ENCODE measurements around the gene RBM20. TPM values are rescaled to one million over a fixed set of nuclear protein-coding genes. Genes with fewer than 3 reads are reported as not detected.

Gene RBM20
- total and polyA plus RNA-seq, 2 experiments from 2014 or later, result 3.7 to 4.0 TPM

DNA sequence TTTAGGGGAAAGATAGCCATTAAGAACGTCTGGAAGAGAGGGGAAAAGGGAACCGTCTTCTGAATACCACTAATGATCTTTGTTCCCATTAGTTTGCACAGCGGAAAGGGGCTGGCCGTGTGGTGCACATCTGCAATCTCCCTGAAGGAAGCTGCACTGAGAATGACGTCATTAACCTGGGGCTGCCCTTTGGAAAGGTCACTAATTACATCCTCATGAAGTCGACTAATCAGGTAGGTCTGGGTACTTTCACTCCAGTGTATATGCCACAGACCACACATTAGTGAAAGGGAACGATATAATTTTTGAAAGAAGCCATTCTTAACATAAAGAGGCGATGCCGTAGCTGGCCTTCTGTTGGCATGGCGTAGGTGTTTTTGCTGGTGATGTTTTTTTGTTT lies 153.3 kb downstream of the RBM20 start:
- TF ChIP-seq EZH2phosphoT487 (IDR thresholded peaks at IDR 0.05; ENCODE audit: low read depth, severe bottlenecking, unreplicated experiment) (no peak), EZH2 (IDR thresholded peaks at IDR 0.05; ENCODE audit: borderline replicate concordance) (no peak)
- TF ChIP-seq, protein P1, sequence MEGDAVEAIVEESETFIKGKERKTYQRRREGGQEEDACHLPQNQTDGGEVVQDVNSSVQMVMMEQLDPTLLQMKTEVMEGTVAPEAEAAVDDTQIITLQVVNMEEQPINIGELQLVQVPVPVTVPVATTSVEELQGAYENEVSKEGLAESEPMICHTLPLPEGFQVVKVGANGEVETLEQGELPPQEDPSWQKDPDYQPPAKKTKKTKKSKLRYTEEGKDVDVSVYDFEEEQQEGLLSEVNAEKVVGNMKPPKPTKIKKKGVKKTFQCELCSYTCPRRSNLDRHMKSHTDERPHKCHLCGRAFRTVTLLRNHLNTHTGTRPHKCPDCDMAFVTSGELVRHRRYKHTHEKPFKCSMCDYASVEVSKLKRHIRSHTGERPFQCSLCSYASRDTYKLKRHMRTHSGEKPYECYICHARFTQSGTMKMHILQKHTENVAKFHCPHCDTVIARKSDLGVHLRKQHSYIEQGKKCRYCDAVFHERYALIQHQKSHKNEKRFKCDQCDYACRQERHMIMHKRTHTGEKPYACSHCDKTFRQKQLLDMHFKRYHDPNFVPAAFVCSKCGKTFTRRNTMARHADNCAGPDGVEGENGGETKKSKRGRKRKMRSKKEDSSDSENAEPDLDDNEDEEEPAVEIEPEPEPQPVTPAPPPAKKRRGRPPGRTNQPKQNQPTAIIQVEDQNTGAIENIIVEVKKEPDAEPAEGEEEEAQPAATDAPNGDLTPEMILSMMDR (IDR thresholded peaks at IDR 0.05; ENCODE audit: poor library complexity), result no peak
- Histone ChIP-seq H3K4me3 (no peak overlapping the region), H3K4me1 (ENCODE audit: insufficient read depth) (peaks cover 31% of the 10 kb centered on the region), H2AFZ (no peak overlapping the region), H3K9me2 (replicated peaks; ENCODE audit: insufficient read depth) (no peaks in the 10 kb centered on the region), H3K4me2 (no peak overlapping the region), H3K36me3 (replicated peaks; ENCODE audit: insufficient read depth, low read depth) (no peaks in the 10 kb centered on the region), H3K79me2 (no peaks in the 10 kb centered on the region), H3K9me3 (ENCODE audit: low read depth) (no peaks in the 10 kb centered on the region), H4K20me1 (ENCODE audit: insufficient read depth, poor library complexity, severe bottlenecking) (no peaks in the 10 kb centered on the region), H3K27me3 (no peaks in the 10 kb centered on the region), H3K27ac (no peak overlapping the region)
- 62% methylated on average over 10 of the region's 10 CpGs for WGBS (ENCODE audit: low lambda C conversion rate, missing lambda C conversion rate)
- no peak for DNase-seq (ENCODE audit: low spot score)

DNA sequence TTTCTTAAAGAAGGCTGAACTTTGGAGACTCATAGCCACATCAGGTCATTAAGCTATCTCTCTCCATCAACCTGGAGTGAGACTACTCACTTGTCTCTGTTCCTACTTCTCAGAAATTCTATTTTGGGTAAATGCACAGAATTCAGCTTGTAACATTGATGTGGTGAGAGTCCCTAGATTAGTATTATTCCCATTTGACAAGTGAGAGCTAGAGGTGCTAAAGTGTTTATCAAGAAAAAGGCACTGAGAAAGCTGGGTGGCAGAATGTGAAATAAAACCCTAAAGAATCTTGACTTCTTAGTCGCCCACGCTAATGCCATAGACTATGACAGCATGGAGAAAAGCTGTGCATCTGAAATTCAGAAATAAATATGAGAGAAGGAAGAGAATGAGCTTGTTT lies 154.2 kb downstream of the RBM20 start:
- H3K9me2 ChIP-seq (replicated peaks; ENCODE audit: insufficient read depth), result no peaks in the 10 kb centered on the region
- no peaks in the 10 kb centered on the region for H3K36me3 ChIP-seq (replicated peaks; ENCODE audit: insufficient read depth, low read depth)
- TF ChIP-seq, protein P1 (IDR thresholded peaks at IDR 0.05; ENCODE audit: poor library complexity), result no peak
- TF ChIP-seq EZH2 (IDR thresholded peaks at IDR 0.05; ENCODE audit: borderline replicate concordance), result no peak
- TF ChIP-seq EZH2phosphoT487 (IDR thresholded peaks at IDR 0.05; ENCODE audit: low read depth, severe bottlenecking, unreplicated experiment), result no peak
- WGBS (ENCODE audit: low lambda C conversion rate, missing lambda C conversion rate), result 98% methylated on average over 2 of the region's 2 CpGs
- H3K4me1 ChIP-seq (ENCODE audit: insufficient read depth), result peaks cover 29% of the 10 kb centered on the region
- H3K4me2 ChIP-seq, result no peak overlapping the region
- no peak overlapping the region for H3K27ac ChIP-seq
- H2AFZ ChIP-seq, result no peak overlapping the region
- no peaks in the 10 kb centered on the region for H4K20me1 ChIP-seq (ENCODE audit: insufficient read depth, poor library complexity, severe bottlenecking)
- H3K79me2 ChIP-seq, result no peaks in the 10 kb centered on the region
- no peak overlapping the region for H3K4me3 ChIP-seq
- H3K27me3 ChIP-seq, result no peaks in the 10 kb centered on the region
- DNase-seq (ENCODE audit: low spot score), result no peak
- H3K9me3 ChIP-seq (ENCODE audit: low read depth), result no peaks in the 10 kb centered on the region

DNA sequence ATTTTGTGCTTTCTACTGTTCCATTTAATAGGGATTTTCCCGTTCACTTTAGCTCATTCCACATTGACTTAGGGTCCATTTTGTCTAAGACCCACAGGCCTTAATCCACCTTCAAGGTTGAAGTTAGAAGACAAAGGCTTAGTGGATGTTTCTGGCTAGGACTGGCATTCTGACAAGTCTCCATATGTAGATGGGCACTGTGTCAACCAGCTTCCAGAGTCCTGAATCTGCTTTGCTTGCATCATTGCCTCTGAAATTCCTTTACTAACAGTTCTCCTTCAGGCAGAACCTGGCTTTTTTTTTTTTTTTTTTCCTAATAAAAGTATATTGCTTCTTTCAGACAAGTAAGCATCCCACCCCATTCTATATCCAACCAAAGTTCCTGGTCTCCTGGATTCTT lies 158.0 kb downstream of the RBM20 start:
- Histone ChIP-seq H3K27ac (peak overlapping the region; percentile 79), H3K4me2 (peak overlapping the region; percentile 8), H2AFZ (no peak overlapping the region)

More for the DNA sequence above, 158.0 kb downstream of the RBM20 start:
- Histone ChIP-seq H3K4me3 (no peak overlapping the region), H3K27me3 (no peaks in the 10 kb centered on the region), H3K9me3 (ENCODE audit: low read depth) (no peaks in the 10 kb centered on the region), H3K9me2 (replicated peaks; ENCODE audit: insufficient read depth) (no peaks in the 10 kb centered on the region), H3K36me3 (replicated peaks; ENCODE audit: insufficient read depth, low read depth) (no peaks in the 10 kb centered on the region), H3K79me2 (peaks cover 3% of the 10 kb centered on the region), H3K4me1 (ENCODE audit: insufficient read depth) (peaks cover 24% of the 10 kb centered on the region), H4K20me1 (ENCODE audit: insufficient read depth, poor library complexity, severe bottlenecking) (no peaks in the 10 kb centered on the region)
- 74% methylated on average over 1 of the region's 1 CpG for WGBS (ENCODE audit: low lambda C conversion rate, missing lambda C conversion rate)
- TF ChIP-seq EZH2 (IDR thresholded peaks at IDR 0.05; ENCODE audit: borderline replicate concordance), result no peak
- no peak for TF ChIP-seq EZH2phosphoT487 (IDR thresholded peaks at IDR 0.05; ENCODE audit: low read depth, severe bottlenecking, unreplicated experiment)
- TF ChIP-seq, protein P1 (IDR thresholded peaks at IDR 0.05; ENCODE audit: poor library complexity), result no peak
- peak; percentile 60 for DNase-seq (ENCODE audit: low spot score)

Data from hepatocyte (in vitro differentiated cells).